HUES48 (cell line): ENCODE data around the gene LSAMP.
"Not testable (repeated sequence)": the region's sequence is repeated elsewhere in the genome, so short reads cannot be mapped to it uniquely, and the experiment has no call there.

Experiments used
- H3K27ac ChIP-seq: one replicate; pipeline ENCODE4 v1.7.0; 2013; ENCODE audit warnings: low read depth, low read length, inconsistent platforms
- H3K27me3 ChIP-seq: 2 replicates; pipeline ENCODE4 v1.6.1; 2013; ENCODE audit warnings: mild to moderate bottlenecking, low read length; ENCODE audit not compliant: control insufficient read depth, insufficient read depth
- H3K36me3 ChIP-seq: 2 replicates; pipeline ENCODE4 v1.6.1; 2013; ENCODE audit warnings: low read length; ENCODE audit not compliant: control insufficient read depth, insufficient read depth
- H3K4me1 ChIP-seq: 2 replicates; pipeline ENCODE4 v1.6.1; 2013; ENCODE audit warnings: mild to moderate bottlenecking, low read length; ENCODE audit not compliant: control insufficient read depth, insufficient read depth
- H3K4me3 ChIP-seq: 2 replicates; pipeline ENCODE4 v1.5.1; 2013; ENCODE audit warnings: mild to moderate bottlenecking, low read depth, low read length
- H3K9ac ChIP-seq: 2 replicates; pipeline ENCODE4 v1.6.1; 2013; ENCODE audit warnings: mild to moderate bottlenecking, low read depth, low read length, moderate library complexity
- H3K9me3 ChIP-seq: 2 replicates; pipeline ENCODE4 v1.6.1; 2013; ENCODE audit warnings: low read length; ENCODE audit not compliant: control insufficient read depth, insufficient read depth

Gene LSAMP

DNA sequence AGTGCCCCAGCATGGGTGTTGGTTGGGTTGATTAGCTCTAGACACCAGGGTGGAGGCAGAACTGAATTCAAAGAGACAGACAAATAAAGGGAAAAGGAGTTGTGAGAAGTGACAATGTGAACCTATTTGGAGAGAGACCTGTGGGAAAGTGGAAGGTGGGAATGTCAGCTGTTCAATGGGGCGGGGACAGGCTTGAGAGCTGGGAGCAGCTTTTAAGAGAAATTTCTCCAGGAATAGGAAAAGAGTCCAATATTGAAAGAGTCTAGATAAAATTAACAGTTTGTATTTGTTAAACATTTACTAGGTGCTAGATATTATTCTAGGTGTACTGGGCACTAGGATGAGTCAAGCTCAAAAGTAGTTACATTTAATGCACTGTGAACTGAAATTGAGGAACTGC, 596.6 kb downstream of the LSAMP start:
- Histone ChIP-seq H3K9me3 (no peaks in the 10 kb centered on the region), H3K4me3 (no peak overlapping the region), H3K27ac (no peak overlapping the region), H3K9ac (no peak overlapping the region), H3K36me3 (no peaks in the 10 kb centered on the region), H3K4me1 (peaks cover 9% of the 10 kb centered on the region), H3K27me3 (no peaks in the 10 kb centered on the region)

DNA sequence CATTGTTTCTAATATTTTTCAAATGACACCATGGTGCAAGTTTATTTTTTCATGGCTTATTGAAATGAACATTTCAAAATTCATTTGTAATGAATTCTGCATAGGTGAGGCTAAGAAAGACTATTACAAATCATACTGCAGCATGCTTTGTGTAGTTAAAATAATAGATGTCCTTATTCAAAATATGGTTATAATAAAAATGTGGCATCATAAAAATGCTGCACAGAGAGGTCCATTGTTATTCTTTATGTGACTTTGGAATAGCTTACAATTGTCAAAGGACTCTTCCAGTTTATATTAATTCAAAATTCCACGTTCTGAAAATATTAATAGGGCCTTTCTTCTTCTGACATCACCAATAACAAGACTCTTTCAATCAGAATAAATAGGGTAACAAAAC, 599.3 kb downstream of the LSAMP start:
- no peaks in the 10 kb centered on the region for H3K9me3 ChIP-seq
- H3K27me3 ChIP-seq: no peaks in the 10 kb centered on the region
- H3K36me3 ChIP-seq: no peaks in the 10 kb centered on the region
- H3K4me1 ChIP-seq: peaks cover 9% of the 10 kb centered on the region
- H3K9ac ChIP-seq: no peak overlapping the region
- H3K27ac ChIP-seq: no peak overlapping the region
- H3K4me3 ChIP-seq: no peak overlapping the region

DNA sequence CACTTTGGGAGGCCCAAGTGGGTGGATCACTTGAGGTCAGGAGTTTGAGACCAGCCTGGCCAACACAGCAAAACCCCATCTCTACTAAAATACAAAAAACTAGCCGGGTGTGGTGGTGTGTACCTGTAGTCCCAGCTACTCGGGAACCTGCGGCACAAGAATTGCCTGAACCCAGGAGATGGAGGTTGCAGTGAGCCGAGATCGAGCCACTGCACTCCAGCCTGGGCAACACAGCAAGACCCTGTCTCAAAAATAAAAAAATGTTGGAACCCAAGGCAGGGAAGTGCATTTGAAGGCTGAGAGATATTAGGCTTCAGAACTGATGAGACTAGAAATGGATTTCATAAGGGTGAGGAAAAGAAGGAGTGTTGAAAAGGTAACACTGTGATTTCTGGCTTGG, 600.6 kb downstream of the LSAMP start:
- H3K36me3 ChIP-seq, H3K27me3 ChIP-seq, H3K27ac ChIP-seq, H3K4me3 ChIP-seq, H3K4me1 ChIP-seq, H3K9me3 ChIP-seq, H3K9ac ChIP-seq: not testable (repeated sequence)

DNA sequence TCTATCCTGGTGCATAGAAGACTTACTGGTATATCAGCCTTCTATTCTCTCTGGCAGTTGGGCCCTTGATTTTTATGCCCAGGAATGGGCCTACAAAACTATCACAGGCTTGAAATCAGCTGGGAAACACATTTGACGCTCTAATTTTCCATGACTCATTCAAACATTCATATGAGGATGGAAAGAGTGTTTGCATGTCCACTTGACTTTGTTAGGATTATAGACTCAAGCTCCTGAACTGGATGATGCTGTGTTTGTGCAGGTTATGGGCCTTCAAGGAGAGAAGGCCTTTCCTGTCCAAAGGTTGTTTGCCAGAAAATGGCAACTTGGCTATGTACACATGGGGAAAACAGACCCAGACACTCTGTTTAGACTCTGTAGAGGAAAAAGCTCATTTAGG, 602.1 kb downstream of the LSAMP start:
- no peaks in the 10 kb centered on the region for H3K9me3 ChIP-seq
- peaks cover 9% of the 10 kb centered on the region for H3K4me1 ChIP-seq
- H3K27ac ChIP-seq: no peak overlapping the region
- H3K36me3 ChIP-seq: no peaks in the 10 kb centered on the region
- no peak overlapping the region for H3K9ac ChIP-seq
- H3K27me3 ChIP-seq: no peaks in the 10 kb centered on the region
- no peak overlapping the region for H3K4me3 ChIP-seq

DNA sequence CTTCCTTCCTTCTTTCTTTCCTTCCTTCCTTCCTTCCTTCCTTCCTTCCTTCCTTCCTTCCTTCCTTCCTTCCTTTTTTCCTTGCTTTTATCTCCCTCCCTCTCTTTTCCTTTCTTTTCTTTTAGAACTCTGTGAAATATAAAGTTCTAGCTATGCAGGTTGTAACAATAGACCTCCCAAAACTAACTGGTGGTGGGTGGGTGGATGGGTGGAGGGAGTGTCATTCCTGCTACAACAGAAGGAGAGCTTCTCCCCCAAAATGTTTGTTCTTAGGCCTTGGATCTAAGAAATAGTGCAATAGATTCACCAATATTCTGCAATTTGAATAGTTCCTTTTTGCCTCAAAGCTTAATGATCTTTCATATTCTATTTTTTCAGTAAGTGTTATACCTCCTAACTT, 606.0 kb downstream of the LSAMP start:
- H3K4me1 ChIP-seq: 0 out of 2 replicates have a peak, but pooled peaks cover 4% of the 10 kb centered on the region
- H3K36me3 ChIP-seq: no peaks in the 10 kb centered on the region
- no peak overlapping the region for H3K9ac ChIP-seq
- H3K4me3 ChIP-seq: no peak overlapping the region
- H3K27ac ChIP-seq: no peak overlapping the region
- H3K27me3 ChIP-seq: no peaks in the 10 kb centered on the region
- H3K9me3 ChIP-seq: no peaks in the 10 kb centered on the region

DNA sequence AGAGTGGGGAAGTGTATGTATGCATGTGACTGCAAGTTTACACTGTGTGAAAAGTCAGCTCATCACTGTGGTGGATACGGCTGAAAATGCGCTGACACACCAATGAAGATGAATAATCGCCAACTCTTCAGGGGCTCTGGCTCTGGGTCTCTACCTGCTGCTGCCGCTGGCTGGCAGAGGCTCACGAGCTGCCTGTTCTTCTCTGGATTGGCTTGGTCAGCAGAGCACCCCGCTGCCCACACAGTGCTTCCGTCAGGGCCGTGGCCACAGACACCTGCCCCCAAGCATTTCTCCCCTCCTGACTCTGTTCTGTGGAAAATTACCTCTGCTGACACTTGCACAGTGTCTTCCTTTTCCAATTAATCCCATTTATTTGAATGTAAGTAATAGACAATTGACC, 606.5 kb downstream of the LSAMP start:
- Histone ChIP-seq H3K27me3 (no peaks in the 10 kb centered on the region), H3K9ac (no peak overlapping the region), H3K27ac (no peak overlapping the region), H3K9me3 (no peaks in the 10 kb centered on the region), H3K4me1 (0 out of 2 replicates have a peak, but pooled peaks cover 4% of the 10 kb centered on the region), H3K36me3 (no peaks in the 10 kb centered on the region), H3K4me3 (no peak overlapping the region)

DNA sequence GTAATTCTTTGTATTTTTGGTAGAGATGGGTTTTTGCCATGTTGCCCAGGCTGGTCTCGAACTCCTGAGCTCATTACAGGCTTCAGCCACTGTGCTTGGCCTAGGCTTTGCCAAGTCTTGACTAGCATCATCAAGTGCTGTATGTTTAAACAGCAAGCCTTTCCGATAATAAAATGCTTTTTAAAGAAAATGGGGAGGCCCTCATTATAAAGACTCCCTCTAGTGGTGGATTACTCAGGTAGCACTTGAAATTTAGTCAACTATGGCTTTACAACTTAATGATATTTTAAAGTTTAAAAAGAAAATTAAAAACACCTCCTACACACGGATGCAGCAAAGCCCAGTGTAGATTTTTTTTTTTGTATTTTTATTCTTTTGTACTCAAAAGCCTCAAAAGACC, 608.3 kb downstream of the LSAMP start:
- Histone ChIP-seq H3K9me3 (no peaks in the 10 kb centered on the region), H3K4me1 (peaks cover 14% of the 10 kb centered on the region), H3K36me3 (no peaks in the 10 kb centered on the region), H3K9ac (no peak overlapping the region), H3K27ac (no peak overlapping the region), H3K4me3 (no peak overlapping the region), H3K27me3 (no peaks in the 10 kb centered on the region)

DNA sequence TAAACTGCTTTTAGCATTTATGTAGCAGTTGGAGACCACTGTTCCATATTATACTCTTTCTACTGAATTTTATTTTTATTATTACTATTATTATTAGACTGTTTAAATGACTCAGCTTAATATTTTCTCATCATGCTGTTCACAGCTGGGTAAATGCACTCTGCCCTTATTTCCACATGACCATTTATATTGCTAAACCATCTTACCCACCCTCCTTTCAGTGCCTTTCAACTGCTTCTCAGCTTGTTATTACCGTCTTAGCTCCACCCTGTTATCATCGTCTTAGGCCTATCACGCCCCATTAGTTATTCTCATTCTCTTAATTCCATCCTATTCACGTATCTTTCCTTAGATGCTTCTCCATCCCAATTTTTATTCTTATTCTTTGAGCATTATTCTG, 609.3 kb downstream of the LSAMP start:
- Histone ChIP-seq H3K27me3 (no peaks in the 10 kb centered on the region), H3K4me1 (peaks cover 24% of the 10 kb centered on the region), H3K9me3 (no peaks in the 10 kb centered on the region), H3K36me3 (no peaks in the 10 kb centered on the region), H3K27ac (no peak overlapping the region), H3K4me3 (no peak overlapping the region), H3K9ac (no peak overlapping the region)

DNA sequence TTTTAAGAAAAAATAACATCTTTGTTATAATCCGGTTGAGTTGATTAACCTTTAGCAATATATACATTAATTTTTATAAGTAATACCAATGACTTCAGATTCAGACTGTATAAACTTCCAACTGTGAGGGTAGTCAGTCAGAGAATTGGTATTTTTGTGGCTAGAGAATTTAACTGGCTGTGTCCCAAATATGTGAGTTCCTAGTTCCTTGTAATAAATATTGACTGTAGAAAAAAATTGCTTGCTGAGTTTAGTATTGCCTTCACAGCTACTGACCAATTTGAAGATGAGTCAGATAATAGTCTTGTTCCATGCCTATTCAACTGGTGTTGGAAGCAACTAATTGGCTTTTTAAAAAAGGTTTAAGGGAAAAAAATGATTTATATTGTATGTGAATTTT, 611.2 kb downstream of the LSAMP start:
- H3K9me3 ChIP-seq: no peaks in the 10 kb centered on the region
- H3K27me3 ChIP-seq: no peaks in the 10 kb centered on the region
- H3K4me1 ChIP-seq: peaks cover 24% of the 10 kb centered on the region
- no peak overlapping the region for H3K27ac ChIP-seq
- no peak overlapping the region for H3K9ac ChIP-seq
- H3K4me3 ChIP-seq: no peak overlapping the region
- no peaks in the 10 kb centered on the region for H3K36me3 ChIP-seq

DNA sequence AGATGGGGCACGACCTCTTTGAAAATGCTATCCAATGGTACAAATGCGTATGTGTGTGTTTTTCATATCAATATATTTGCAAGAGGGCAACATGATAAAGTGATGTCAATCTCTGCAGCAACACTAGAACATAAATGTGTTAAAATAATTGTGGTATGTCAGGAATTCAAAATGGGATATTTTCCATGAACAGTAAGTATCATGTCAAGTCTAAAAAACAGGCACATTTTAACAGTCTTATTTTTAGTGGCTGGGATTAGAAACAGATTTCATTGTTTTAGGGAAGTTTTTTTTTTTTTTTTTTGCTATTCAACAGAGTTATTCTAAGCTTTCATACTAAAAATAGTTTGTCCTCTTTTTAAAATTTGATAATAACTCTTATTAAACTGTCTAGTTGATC, 612.2 kb downstream of the LSAMP start:
- H3K4me3 ChIP-seq: no peak overlapping the region
- H3K27me3 ChIP-seq: no peaks in the 10 kb centered on the region
- no peaks in the 10 kb centered on the region for H3K36me3 ChIP-seq
- no peak overlapping the region for H3K9ac ChIP-seq
- peaks cover 24% of the 10 kb centered on the region for H3K4me1 ChIP-seq
- H3K9me3 ChIP-seq: no peaks in the 10 kb centered on the region
- no peak overlapping the region for H3K27ac ChIP-seq

DNA sequence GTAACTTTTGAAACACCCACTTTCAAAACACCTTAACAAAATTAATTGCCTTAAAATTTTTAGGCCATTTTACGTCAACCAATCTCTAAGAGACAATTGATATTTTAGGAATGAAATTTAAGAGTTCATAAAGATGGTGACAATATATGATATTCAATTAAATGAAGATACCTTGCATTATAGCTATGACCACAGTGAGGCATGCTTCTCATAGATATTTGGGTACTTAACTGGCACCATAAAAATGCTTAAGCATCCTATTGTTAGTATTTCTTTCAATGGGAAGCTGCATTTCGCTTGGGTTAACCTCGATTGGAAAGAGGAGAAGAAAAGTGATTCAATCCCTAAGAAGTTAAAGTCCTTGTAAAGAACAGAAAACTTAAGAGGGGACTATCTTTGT, 613.0 kb downstream of the LSAMP start:
- Histone ChIP-seq H3K27me3 (no peaks in the 10 kb centered on the region), H3K9me3 (no peaks in the 10 kb centered on the region), H3K27ac (no peak overlapping the region), H3K9ac (no peak overlapping the region), H3K4me3 (no peak overlapping the region), H3K36me3 (no peaks in the 10 kb centered on the region), H3K4me1 (peaks cover 21% of the 10 kb centered on the region)

DNA sequence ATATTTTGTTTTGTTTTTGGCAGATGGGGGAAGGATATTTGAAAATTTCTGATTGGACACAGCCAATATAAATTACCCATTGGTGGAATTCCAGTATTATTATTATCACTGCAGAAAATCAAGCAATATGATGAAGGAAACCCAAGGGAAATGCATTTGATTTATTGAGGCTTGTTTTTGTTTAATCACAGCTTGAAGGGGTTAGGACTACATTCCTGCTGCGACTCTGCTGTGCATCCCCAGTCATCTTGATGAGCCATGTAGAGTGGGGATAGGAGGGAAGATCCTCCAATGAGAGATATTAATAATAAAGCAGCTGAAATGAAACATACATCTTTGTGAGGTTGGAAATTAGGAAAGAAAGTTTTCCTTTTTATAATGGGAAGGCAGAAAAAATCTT, 613.4 kb downstream of the LSAMP start:
- H3K4me1 ChIP-seq: peaks cover 20% of the 10 kb centered on the region
- H3K36me3 ChIP-seq: no peaks in the 10 kb centered on the region
- H3K4me3 ChIP-seq: no peak overlapping the region
- H3K27ac ChIP-seq: no peak overlapping the region
- no peak overlapping the region for H3K9ac ChIP-seq
- no peaks in the 10 kb centered on the region for H3K9me3 ChIP-seq
- no peaks in the 10 kb centered on the region for H3K27me3 ChIP-seq
